Fibroblast of the aortic adventitia (primary cell): ENCODE results near the gene CBLN3. TPM values are rescaled to one million over a fixed set of nuclear protein-coding genes. Genes with fewer than 3 reads are reported as not detected.
"Not testable (repeated sequence)": the region's sequence is repeated elsewhere in the genome, so short reads cannot be mapped to it uniquely, and the experiment has no call there.

Experiments used
- DNase-seq: peaks from one replicate; pipeline ENCODE4 v3.0.0-alpha.2; 2010; ENCODE audit warnings: low read depth
- H3K4me3 ChIP-seq: 2 replicates; pipeline ENCODE4 v1.5.1; 2011; ENCODE audit warnings: low read depth, mild to moderate bottlenecking, control low read depth, low read length, moderate library complexity
- CTCF ChIP-seq: IDR thresholded peaks from 2 replicates; pipeline ENCODE4 v1.5.1; 2011; ENCODE audit warnings: mild to moderate bottlenecking, low read length, control low read depth, inconsistent platforms; ENCODE audit not compliant: insufficient read depth
- total RNA-seq: library from RNA; depleted of rRNA; stranded (reverse); fragments of >200 nt; gene quantifications from 2 replicates; pipeline ENCODE4 v1.2.3, GENCODE V29; 2012; ENCODE audit warnings: low replicate concordance

Gene CBLN3
- total RNA-seq: 5.9 and 6.2 TPM in 2 replicates

- peak; percentile 94 for DNase-seq
- H3K4me3 ChIP-seq: peak within 1 kb of the TSS; percentile 93
- no peak for TF ChIP-seq CTCF
Observed at GRCh38 chr14:24429395-24430142, at the start of gene CBLN3, which contains the start of gene KHNYN. Gene CBLN3, minus strand, starts transcription at chr14:24429668. Its CDS starts 614 bp downstream, at chr14:24429054. Gene KHNYN, plus strand, starts transcription at chr14:24429954. Its CDS starts 777 bp downstream, at chr14:24430731.

GRCh38 chr14:24475261-24475660 lies 45.8 kb upstream of the CBLN3 start:
- H3K4me3 ChIP-seq: no peak overlapping the region
- no peak for TF ChIP-seq CTCF
- no peak for DNase-seq

- TF ChIP-seq CTCF: no peak
- no peak overlapping the region for H3K4me3 ChIP-seq
- DNase-seq: no peak
Observed at GRCh38 chr14:24473211-24473610, 43.7 kb upstream of the CBLN3 start.

GRCh38 chr14:24470450-24470849 lies 41.0 kb upstream of the CBLN3 start:
- DNase-seq, H3K4me3 ChIP-seq: not testable (repeated sequence)

- no peak for DNase-seq
- no peak overlapping the region for H3K4me3 ChIP-seq
- TF ChIP-seq CTCF: no peak
Observed at GRCh38 chr14:24465805-24466204, 36.3 kb upstream of the CBLN3 start.

GRCh38 chr14:24465368-24465767 lies 35.9 kb upstream of the CBLN3 start:
- TF ChIP-seq CTCF: no peak

GRCh38 chr14:24463884-24464785 lies 34.7 kb upstream of the CBLN3 start:
- H3K4me3 ChIP-seq: no peak overlapping the region
- DNase-seq: no peak
- TF ChIP-seq CTCF: no peak

More at GRCh38 chr14:24465368-24465767, 35.9 kb upstream of the CBLN3 start:
- no peak for DNase-seq
- no peak overlapping the region for H3K4me3 ChIP-seq
